ENCODE measurements around the gene FOSL1.
A peak's percentile ranks its signal among the peaks of the same experiment; 100 is the strongest.

The FOSL1 gene

DNA sequence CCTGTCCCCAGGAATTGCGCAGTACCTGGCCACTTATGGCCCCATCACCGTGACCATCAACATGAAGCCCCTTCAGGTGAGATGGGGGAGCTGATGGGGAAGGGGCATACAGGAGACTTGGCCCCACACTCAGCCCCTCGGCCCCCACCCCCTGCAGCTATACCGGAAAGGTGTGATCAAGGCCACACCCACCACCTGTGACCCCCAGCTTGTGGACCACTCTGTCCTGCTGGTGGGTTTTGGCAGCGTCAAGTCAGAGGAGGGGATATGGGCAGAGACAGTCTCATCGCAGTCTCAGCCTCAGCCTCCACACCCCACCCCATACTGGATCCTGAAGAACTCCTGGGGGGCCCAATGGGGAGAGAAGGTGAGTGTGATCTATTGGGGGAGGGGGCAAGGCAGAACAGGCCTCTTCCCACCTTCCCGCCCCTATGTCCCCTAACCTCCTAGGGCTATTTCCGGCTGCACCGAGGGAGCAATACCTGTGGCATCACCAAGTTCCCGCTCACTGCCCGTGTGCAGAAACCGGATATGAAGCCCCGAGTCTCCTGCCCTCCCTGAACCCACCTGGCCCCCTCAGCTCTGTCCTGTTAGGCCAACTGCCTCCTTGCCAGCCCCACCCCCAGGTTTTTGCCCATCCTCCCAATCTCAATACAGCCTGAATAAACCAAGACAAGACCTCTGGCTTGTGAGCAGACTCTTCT, 17.0 kb downstream of the FOSL1 start:
- peaks cover 32% of the 10 kb centered on the region for H3K36me3 Mint-ChIP-seq (ENCODE audit: low read depth)

DNA sequence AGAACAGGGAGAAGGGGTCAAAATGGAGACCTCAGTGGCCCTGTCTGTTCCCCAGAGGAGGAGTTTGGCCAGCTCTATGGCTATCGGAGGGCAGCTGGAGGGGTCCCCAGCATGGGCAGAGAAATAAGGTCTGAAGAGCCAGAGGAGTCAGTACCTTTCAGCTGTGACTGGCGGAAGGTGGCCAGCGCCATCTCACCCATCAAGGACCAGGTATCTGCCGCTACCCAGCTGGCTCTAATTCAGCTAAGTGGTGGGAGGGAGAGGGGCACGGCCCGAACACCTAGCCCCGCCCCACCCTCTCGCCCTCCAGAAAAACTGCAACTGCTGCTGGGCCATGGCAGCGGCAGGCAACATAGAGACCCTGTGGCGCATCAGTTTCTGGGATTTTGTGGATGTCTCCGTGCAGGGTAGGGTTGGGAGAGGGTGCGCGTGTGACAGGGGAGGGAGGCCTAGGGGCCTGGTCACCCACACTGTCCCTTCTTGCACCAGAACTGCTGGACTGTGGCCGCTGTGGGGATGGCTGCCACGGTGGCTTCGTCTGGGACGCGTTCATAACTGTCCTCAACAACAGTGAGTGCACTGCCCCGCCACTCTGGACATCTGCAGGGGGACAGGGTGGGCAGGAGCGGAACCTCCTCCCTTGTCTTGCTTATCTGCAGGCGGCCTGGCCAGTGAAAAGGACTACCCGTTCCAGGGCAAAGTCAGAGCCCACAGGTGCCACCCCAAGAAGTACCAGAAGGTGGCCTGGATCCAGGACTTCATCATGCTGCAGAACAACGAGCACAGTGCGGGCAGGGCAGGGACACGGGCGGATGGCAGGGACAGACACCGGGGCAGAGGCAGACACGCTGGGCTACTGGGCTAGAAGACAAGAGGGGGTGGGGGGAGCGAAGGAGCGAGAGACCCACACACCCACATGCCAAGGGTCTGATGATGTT, 17.8 kb downstream of the FOSL1 start:
- peak overlapping the region; percentile 57 for H3K27ac Mint-ChIP-seq
- H3K4me1 Mint-ChIP-seq (ENCODE audit: low read depth), result peaks cover 65% of the 10 kb centered on the region
- peak overlapping the region; percentile 10 for H3K4me3 Mint-ChIP-seq
- no peaks in the 10 kb centered on the region for H3K27me3 Mint-ChIP-seq
- peaks cover 32% of the 10 kb centered on the region for H3K36me3 Mint-ChIP-seq (ENCODE audit: low read depth)
- H3K9me3 Mint-ChIP-seq, result no peaks in the 10 kb centered on the region

More for the DNA sequence above, 17.0 kb downstream of the FOSL1 start:
- H3K27me3 Mint-ChIP-seq, result no peaks in the 10 kb centered on the region
- no peaks in the 10 kb centered on the region for H3K9me3 Mint-ChIP-seq
- peaks cover 66% of the 10 kb centered on the region for H3K4me1 Mint-ChIP-seq (ENCODE audit: low read depth)
- H3K4me3 Mint-ChIP-seq, result no peak overlapping the region
- no peak overlapping the region for H3K27ac Mint-ChIP-seq

DNA sequence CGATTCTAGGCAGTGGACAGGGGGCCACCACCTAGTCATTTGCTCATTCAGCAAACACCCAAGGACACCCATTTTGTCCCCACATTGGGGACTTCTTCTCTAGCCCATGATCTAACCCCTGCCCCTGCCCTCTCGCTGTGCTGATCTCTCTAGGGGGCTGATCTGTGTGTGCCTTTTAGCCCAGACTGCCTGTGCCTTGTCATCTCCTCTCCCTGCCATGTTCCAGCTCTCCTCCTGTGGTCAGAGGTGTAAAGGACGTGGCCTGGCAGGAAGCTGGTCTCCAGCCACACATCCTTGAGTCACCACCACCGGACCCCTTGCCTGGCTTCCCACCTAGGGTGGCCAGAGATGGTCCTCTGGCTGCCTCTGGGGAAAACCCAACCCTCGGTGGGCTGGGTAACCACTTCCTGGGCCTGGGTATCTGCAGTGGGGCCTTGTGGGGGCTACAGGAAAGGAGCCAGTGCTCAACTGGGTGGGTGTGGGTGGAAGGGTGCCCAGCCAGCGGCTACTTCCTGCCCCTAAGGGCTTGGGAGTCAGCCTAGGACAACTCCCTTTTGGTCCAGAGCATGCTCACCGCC, 19.3 kb downstream of the FOSL1 start:
- H3K36me3 Mint-ChIP-seq (ENCODE audit: low read depth), result peaks cover 25% of the 10 kb centered on the region
- H3K27me3 Mint-ChIP-seq, result no peaks in the 10 kb centered on the region
- peaks cover 56% of the 10 kb centered on the region for H3K4me1 Mint-ChIP-seq (ENCODE audit: low read depth)
- H3K4me3 Mint-ChIP-seq, result peak overlapping the region; percentile 84
- H3K27ac Mint-ChIP-seq, result peak overlapping the region; percentile 94
- no peaks in the 10 kb centered on the region for H3K9me3 Mint-ChIP-seq

- peak overlapping the region; percentile 94 for H3K27ac Mint-ChIP-seq
- no peaks in the 10 kb centered on the region for H3K9me3 Mint-ChIP-seq
- H3K4me1 Mint-ChIP-seq (ENCODE audit: low read depth), result peaks cover 52% of the 10 kb centered on the region
- H3K27me3 Mint-ChIP-seq, result no peaks in the 10 kb centered on the region
- H3K36me3 Mint-ChIP-seq (ENCODE audit: low read depth), result peaks cover 23% of the 10 kb centered on the region
- H3K4me3 Mint-ChIP-seq, result peak overlapping the region; percentile 84
Measured at GRCh38 chr11:65880027-65880426, 20.2 kb downstream of the FOSL1 start.

GRCh38 chr11:65879617-65880016, 20.6 kb downstream of the FOSL1 start, which contains the start of gene CTSW:
Gene CTSW (plus strand): TSS chr11:65879837. CDS start chr11:65879855, 18 bp downstream.
- H3K27ac Mint-ChIP-seq, result peak within 1 kb of the TSS; percentile 94
- H3K27me3 Mint-ChIP-seq, result no peaks in the 10 kb centered on the region
- H3K36me3 Mint-ChIP-seq (ENCODE audit: low read depth), result peaks cover 19% of the 10 kb centered on the region
- H3K4me1 Mint-ChIP-seq (ENCODE audit: low read depth), result peaks cover 48% of the 10 kb centered on the region
- H3K4me3 Mint-ChIP-seq, result peak within 1 kb of the TSS; percentile 84
- H3K9me3 Mint-ChIP-seq, result no peaks in the 10 kb centered on the region

- peak overlapping the region; percentile 84 for H3K4me3 Mint-ChIP-seq
- peaks cover 35% of the 10 kb centered on the region for H3K4me1 Mint-ChIP-seq (ENCODE audit: low read depth)
- H3K27ac Mint-ChIP-seq, result peak overlapping the region; percentile 92
- no peaks in the 10 kb centered on the region for H3K36me3 Mint-ChIP-seq (ENCODE audit: low read depth)
- no peaks in the 10 kb centered on the region for H3K9me3 Mint-ChIP-seq
- H3K27me3 Mint-ChIP-seq, result peaks cover 3% of the 10 kb centered on the region
Measured at GRCh38 chr11:65873318-65874156, 26.7 kb downstream of the FOSL1 start.

DNA sequence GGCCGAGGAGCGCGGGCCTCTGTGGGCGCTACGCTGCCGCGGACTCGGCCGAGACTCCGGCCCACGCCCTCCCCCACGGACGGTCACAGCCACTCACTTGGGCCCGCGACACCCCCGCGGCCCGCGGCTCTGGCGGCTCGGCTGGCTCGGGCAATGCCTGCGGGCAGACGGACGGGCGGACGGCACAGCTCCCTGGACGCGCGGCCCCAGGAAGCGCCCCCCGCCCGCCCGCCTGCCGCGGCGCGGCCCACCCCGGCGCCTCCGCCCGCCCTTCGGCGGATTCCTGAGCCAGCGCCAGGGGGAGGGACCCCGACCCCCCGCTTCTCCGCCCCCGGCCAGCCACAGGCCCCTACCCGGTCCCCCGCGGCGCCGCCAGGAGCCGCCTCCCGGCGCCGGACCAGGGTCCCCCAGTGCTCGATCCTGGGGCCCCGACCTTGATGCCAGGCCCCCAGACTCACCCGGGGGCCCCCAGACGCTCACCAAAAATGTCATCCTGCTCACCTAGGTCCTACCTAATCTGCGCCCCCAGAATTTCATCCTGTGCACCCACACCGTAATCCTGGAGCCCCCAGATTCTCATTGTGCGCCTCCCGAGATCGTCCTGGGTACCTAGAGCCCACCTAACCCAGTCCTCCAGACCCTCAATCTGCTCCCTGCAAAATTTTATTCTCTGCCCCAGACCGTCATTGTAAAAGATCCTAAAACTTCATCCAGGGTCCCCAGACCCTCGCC, 27.4 kb downstream of the FOSL1 start, which contains the start of gene EFEMP2:
Gene EFEMP2 (minus strand): TSS at position 215 of the 732 bp plus-strand sequence. CDS start 446 bp downstream, outside the sequence.
- H3K9me3 Mint-ChIP-seq, result no peaks in the 10 kb centered on the region
- H3K4me3 Mint-ChIP-seq, result peak within 1 kb of the TSS; percentile 84
- H3K36me3 Mint-ChIP-seq (ENCODE audit: low read depth), result peaks cover under 1% of the 10 kb centered on the region
- H3K27ac Mint-ChIP-seq, result peak within 1 kb of the TSS; percentile 92
- H3K4me1 Mint-ChIP-seq (ENCODE audit: low read depth), result peaks cover 29% of the 10 kb centered on the region
- peaks cover 3% of the 10 kb centered on the region for H3K27me3 Mint-ChIP-seq

DNA sequence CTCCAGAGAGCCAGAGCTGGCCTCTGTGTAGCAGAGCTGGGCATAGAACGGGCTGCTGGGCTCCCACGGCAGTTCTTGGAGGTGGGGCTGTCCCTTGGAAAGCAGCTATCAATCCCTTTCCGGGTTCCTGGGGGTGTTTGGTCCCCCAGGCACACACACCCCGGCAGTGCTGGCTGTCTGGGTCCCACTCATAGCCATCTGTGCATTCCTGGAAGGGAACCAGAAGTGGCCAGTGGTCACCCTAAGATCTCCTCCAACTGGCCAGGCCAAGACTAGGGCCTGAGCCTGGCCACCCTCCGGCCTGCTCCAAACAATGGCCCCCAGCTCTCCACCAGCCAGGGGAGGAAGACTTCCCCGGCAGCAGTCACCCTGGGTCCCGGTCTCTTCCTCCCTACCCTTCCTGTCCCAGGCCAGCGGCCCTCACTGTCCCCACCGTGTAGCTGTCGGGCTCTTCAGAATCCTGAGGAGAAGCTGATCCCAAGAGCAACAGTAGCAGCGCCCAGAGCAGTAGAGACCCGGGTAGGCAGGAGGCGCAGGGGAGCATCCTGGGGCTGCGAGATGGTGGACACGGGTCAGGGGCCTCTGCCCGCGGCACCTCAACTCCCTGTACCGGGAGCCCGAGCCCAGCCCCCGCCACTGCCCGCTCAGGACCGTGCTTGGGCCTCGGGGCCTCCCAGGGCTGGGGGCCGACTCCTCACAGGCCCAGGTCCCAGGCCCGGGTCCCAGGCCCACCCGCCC, 28.2 kb downstream of the FOSL1 start:
- peaks cover 22% of the 10 kb centered on the region for H3K4me1 Mint-ChIP-seq (ENCODE audit: low read depth)
- peaks cover 8% of the 10 kb centered on the region for H3K36me3 Mint-ChIP-seq (ENCODE audit: low read depth)
- peaks cover 3% of the 10 kb centered on the region for H3K27me3 Mint-ChIP-seq
- no peak overlapping the region for H3K4me3 Mint-ChIP-seq
- H3K9me3 Mint-ChIP-seq, result no peaks in the 10 kb centered on the region
- no peak overlapping the region for H3K27ac Mint-ChIP-seq

DNA sequence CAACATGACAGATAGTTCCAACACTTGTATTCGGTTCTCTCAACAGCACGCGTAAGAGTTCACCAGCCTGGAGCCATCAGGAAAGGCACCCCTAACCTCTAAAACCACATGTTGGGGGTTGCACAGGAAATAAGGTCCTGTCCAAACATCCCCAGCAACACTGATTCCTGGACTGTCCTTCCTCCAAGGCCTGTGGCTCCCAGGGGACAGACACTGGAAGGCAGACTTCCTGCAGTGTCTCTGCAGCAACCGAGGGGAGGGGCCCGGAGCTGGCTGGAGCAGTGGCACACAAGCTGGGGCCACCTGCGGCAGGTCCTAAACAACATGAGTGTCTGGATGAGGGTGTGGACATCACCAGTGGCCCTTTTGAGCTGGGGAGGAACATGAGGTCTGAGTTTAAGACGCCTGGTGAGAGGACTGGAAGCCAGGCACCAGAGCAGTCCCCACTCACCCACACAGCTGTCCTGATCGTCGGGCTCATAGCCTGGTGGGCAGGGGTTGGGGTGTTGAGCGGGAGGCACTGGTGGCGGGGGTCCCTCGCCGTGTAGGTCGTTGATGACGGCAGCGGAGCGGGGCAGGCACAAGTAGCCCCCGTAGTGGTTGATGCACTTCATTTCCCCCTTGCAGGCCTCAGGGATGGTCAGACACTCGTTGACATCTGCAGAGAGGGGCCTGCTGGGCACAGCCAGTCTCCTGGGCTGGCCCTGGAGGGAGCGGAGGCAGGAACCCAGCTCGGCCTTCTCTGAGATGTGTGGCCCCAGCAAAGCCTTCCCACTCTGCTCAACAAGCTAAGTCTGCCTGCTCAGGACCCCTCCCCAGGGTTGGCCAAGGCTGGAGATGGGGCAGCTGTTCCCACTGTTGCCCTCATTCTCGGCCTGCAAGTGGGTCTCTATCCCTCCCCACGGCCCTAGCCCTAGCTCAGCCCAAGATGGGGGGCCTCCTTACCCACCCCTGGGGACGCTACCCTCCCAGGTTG, 29.2 kb downstream of the FOSL1 start:
- Mint-ChIP-seq H3K36me3 (ENCODE audit: low read depth) (peaks cover 9% of the 10 kb centered on the region), H3K9me3 (no peaks in the 10 kb centered on the region), H3K4me3 (no peak overlapping the region), H3K4me1 (ENCODE audit: low read depth) (peaks cover 22% of the 10 kb centered on the region), H3K27me3 (peaks cover 3% of the 10 kb centered on the region), H3K27ac (peak overlapping the region; percentile 71)

- peak overlapping the region; percentile 71 for H3K27ac Mint-ChIP-seq
- H3K27me3 Mint-ChIP-seq, result peaks cover 3% of the 10 kb centered on the region
- no peaks in the 10 kb centered on the region for H3K9me3 Mint-ChIP-seq
- H3K4me1 Mint-ChIP-seq (ENCODE audit: low read depth), result peaks cover 22% of the 10 kb centered on the region
- peaks cover 11% of the 10 kb centered on the region for H3K36me3 Mint-ChIP-seq (ENCODE audit: low read depth)
- no peak overlapping the region for H3K4me3 Mint-ChIP-seq
Measured at GRCh38 chr11:65870307-65870658, 29.9 kb downstream of the FOSL1 start.

GRCh38 chr11:65869643-65870306, 30.4 kb downstream of the FOSL1 start:
- no peak overlapping the region for H3K27ac Mint-ChIP-seq
- H3K4me1 Mint-ChIP-seq (ENCODE audit: low read depth), result peaks cover 22% of the 10 kb centered on the region

DNA sequence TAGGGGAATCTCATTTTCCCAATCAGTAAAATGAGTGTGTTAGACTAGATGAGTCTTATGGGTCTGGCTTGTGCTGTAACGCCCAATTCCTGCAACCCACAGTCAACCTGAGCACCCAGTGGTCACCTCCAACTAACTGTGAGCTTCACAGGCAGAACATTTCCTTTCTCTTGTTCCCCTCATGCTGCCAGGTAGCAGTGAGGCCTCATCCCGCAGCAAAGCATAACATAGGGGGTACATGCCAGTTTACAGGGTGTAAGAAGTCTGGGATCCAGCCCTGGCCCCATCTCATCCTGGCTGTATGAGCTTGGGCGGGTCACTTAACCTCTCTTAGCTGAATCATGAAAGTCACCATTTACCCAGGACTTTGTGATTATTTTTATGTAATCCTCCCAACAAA, 31.3 kb downstream of the FOSL1 start:
- Mint-ChIP-seq H3K9me3 (no peaks in the 10 kb centered on the region), H3K36me3 (ENCODE audit: low read depth) (peaks cover 20% of the 10 kb centered on the region), H3K27ac (no peak overlapping the region), H3K27me3 (peaks cover 3% of the 10 kb centered on the region), H3K4me1 (ENCODE audit: low read depth) (peaks cover 21% of the 10 kb centered on the region), H3K4me3 (no peak overlapping the region)

More at GRCh38 chr11:65869643-65870306, 30.4 kb downstream of the FOSL1 start:
- Mint-ChIP-seq H3K27me3 (peaks cover 3% of the 10 kb centered on the region), H3K9me3 (no peaks in the 10 kb centered on the region), H3K4me3 (no peak overlapping the region), H3K36me3 (ENCODE audit: low read depth) (peaks cover 15% of the 10 kb centered on the region)
